OCI-LY1 (cell line): ENCODE data around the gene MAP7.

ENCODE experiments used
- H2AFZ ChIP-seq: fragments of 200-600 bp; sonication (generic), shearing (Covaris generic); 2 replicates; pipeline ENCODE4 v1.6.0; 2014; ENCODE audit warnings: antibody characterized with exemption, mild to moderate bottlenecking, low read length
- H3F3A ChIP-seq: fragments of 200-600 bp; sonication (generic), shearing (Covaris generic); 2 replicates; pipeline ENCODE4 v1.6.0; 2014; ENCODE audit warnings: mild to moderate bottlenecking, antibody characterized with exemption, low read length, moderate library complexity; ENCODE audit not compliant: insufficient read depth
- H3K27ac ChIP-seq: fragments of 200-600 bp; sonication (generic); 2 replicates; pipeline ENCODE4 v1.5.1; 2014; ENCODE audit warnings: low read length, mixed run types, mild to moderate bottlenecking, low read depth; ENCODE audit not compliant: poor library complexity, severe bottlenecking
- H3K27me3 ChIP-seq: fragments of 200-600 bp; sonication (generic); 2 replicates; pipeline ENCODE4 v1.6.0; 2014; ENCODE audit warnings: antibody characterized with exemption, mild to moderate bottlenecking, low read length, moderate library complexity; ENCODE audit not compliant: insufficient read depth
- H3K36me3 ChIP-seq: fragments of 200-600 bp; sonication (generic); 2 replicates; pipeline ENCODE4 v1.6.1; 2014; ENCODE audit warnings: mild to moderate bottlenecking, antibody characterized with exemption, low read length, moderate library complexity, mixed read lengths; ENCODE audit not compliant: insufficient read depth
- H3K4me1 ChIP-seq: fragments of 200-600 bp; sonication (generic); 2 replicates; pipeline ENCODE4 v1.5.1; 2014; ENCODE audit warnings: mild to moderate bottlenecking, low read length, moderate library complexity; ENCODE audit not compliant: insufficient read depth, severe bottlenecking
- H3K4me2 ChIP-seq: fragments of 200-600 bp; sonication (generic), shearing (Covaris generic); 2 replicates; pipeline ENCODE4 v1.6.1; 2014; ENCODE audit warnings: low read length
- H3K4me3 ChIP-seq: fragments of 200-600 bp; sonication (generic); 2 replicates; pipeline ENCODE4 v1.5.1; 2014; ENCODE audit warnings: low read length, low read depth, mild to moderate bottlenecking, mixed read lengths; ENCODE audit not compliant: poor library complexity, severe bottlenecking
- H3K79me2 ChIP-seq: fragments of 200-600 bp; shearing (Covaris generic); 2 replicates; pipeline ENCODE4 v1.6.1; 2016; ENCODE audit warnings: mixed run types, low read length, mixed read lengths; ENCODE audit not compliant: insufficient read depth
- H3K9ac ChIP-seq: fragments of 200-600 bp; sonication (generic), shearing (Covaris generic); 2 replicates; pipeline ENCODE4 v1.6.1; 2014; ENCODE audit warnings: mild to moderate bottlenecking, low read length, mixed read lengths
- H3K9me2 ChIP-seq: fragments of 200-600 bp; sonication (generic), shearing (Covaris generic); 2 replicates; pipeline ENCODE4 v1.6.1; 2014; ENCODE audit warnings: low read depth, mild to moderate bottlenecking, low read length, mixed read lengths
- H3K9me3 ChIP-seq: fragments of 200-600 bp; shearing (Covaris generic); 2 replicates; pipeline ENCODE4 v1.6.1; 2014; ENCODE audit warnings: low read length, mixed read lengths
- H4K20me1 ChIP-seq: fragments of 200-600 bp; sonication (generic), shearing (Covaris generic); 2 replicates; pipeline ENCODE4 v1.6.0; 2016; ENCODE audit warnings: mild to moderate bottlenecking, low read length; ENCODE audit not compliant: insufficient read depth
- CTCF ChIP-seq: fragments of 200-600 bp; sonication (generic), shearing (Covaris generic); IDR thresholded peaks from 2 replicates; pipeline ENCODE4 v1.5.1; 2017; ENCODE audit warnings: mild to moderate bottlenecking, antibody characterized with exemption, low read length, moderate library complexity, mixed read lengths
- EZH2 ChIP-seq: fragments of 200-600 bp; sonication (generic), shearing (Covaris generic); IDR thresholded peaks from 2 replicates; pipeline ENCODE4 v1.8.0; 2017; ENCODE audit warnings: borderline replicate concordance, mixed run types, mild to moderate bottlenecking, antibody characterized with exemption, low read length, moderate library complexity, mixed read lengths

Gene MAP7

DNA sequence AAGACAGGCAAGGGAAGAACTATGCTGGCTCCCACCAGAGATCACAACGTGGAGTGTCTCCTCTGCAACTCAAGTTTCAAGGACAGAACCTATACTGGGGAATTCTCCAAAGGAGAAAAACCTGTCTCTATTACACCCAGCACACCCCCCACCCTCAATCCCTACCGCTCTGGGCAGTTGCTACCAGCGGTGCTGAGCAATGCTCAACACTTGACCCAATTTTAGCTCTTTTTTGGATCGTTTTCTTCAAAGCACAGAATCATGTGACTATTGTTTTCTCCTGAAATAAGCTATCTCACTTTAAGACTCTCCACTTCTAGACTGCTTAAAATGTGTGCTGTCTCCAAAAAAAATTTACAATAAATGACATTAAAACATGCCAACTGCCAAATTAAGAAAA lies 23.3 kb downstream of the MAP7 start:
- H3K27ac ChIP-seq, result no peak overlapping the region
- no peaks in the 10 kb centered on the region for H3K79me2 ChIP-seq
- H3K27me3 ChIP-seq, result no peaks in the 10 kb centered on the region
- H4K20me1 ChIP-seq, result no peaks in the 10 kb centered on the region
- no peak overlapping the region for H3K4me3 ChIP-seq
- no peaks in the 10 kb centered on the region for H3K36me3 ChIP-seq
- no peaks in the 10 kb centered on the region for H3K4me1 ChIP-seq
- no peaks in the 10 kb centered on the region for H3F3A ChIP-seq
- H3K9ac ChIP-seq, result no peak overlapping the region
- TF ChIP-seq EZH2, result no peak
- TF ChIP-seq CTCF, result no peak
- H3K9me3 ChIP-seq, result no peaks in the 10 kb centered on the region
- H3K9me2 ChIP-seq, result no peaks in the 10 kb centered on the region
- H2AFZ ChIP-seq, result no peak overlapping the region
- no peak overlapping the region for H3K4me2 ChIP-seq

DNA sequence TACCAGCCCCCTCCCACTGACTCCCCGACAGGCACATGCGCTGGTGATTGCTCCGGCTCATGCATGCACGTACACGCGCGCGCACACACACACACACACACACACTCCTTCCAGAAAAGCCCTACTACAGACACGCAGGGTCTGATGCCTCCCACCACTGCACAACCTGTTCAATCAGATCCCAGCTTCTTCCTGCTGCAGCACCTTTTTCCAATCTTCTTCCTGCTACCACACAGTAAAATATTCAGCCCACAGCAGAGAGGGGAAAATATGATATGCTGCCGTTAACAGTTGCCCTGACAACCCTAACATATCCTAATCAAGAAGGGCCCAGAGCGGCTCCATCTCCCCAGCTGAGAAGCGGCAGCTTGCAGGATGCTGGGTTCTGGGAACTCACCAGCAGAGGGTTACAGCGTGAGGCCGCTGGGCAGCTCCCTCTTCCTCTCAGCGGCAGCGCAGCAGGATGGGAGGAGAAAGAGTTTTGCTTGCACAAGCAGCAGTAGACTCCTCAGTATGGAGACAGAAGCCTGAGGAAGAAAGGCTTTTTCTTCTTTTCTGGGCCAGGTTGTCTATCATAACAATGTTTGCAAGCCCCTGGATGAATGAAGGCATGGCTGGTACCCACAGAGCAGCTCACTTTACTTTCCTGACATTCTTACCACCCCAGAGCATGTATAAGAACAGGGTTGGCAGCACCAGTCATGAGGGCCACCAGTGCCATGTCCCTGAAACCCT lies 23.9 kb downstream of the MAP7 start:
- no peak overlapping the region for H3K4me2 ChIP-seq
- H3K79me2 ChIP-seq, result no peaks in the 10 kb centered on the region
- no peaks in the 10 kb centered on the region for H3K4me1 ChIP-seq
- no peak overlapping the region for H2AFZ ChIP-seq
- no peaks in the 10 kb centered on the region for H3K36me3 ChIP-seq
- H3K9ac ChIP-seq, result no peak overlapping the region
- H4K20me1 ChIP-seq, result no peaks in the 10 kb centered on the region
- no peaks in the 10 kb centered on the region for H3K9me3 ChIP-seq
- TF ChIP-seq EZH2 (no peak), CTCF (no peak)
- H3F3A ChIP-seq, result no peaks in the 10 kb centered on the region
- H3K4me3 ChIP-seq, result no peak overlapping the region
- H3K27ac ChIP-seq, result no peak overlapping the region
- H3K27me3 ChIP-seq, result no peaks in the 10 kb centered on the region
- H3K9me2 ChIP-seq, result no peaks in the 10 kb centered on the region

DNA sequence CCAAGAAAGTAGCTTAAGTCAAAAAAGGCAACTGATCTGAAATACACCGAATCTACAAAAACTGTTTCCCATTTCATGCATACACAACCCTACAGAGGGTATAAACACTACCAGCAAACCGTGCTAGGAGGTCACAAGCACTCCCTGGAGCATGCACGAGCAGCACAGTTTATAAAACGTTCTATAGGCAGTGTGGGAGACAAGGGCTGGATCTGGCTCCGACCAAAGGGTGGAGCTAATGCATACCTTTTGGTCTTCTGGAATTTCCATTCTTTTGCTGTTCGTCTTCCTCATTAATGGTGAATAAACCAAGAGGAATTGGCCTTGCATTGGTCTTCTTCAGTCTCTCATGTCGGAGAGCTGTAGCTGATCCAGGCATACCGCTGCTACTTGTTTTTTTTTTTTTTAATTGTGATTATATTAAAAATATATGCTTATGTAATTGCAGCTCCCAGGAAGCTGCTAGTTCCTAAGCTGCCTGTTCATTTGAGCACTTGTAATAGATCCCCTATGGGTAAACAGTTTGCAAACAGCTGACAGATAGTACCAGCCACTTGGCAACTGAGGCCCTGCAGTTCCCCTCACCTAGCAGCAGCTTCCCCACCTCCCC lies 24.5 kb downstream of the MAP7 start:
- Histone ChIP-seq H3K36me3 (no peaks in the 10 kb centered on the region), H3K4me3 (no peak overlapping the region), H3K9me2 (no peaks in the 10 kb centered on the region), H4K20me1 (no peaks in the 10 kb centered on the region), H3F3A (no peaks in the 10 kb centered on the region), H3K27ac (no peak overlapping the region), H3K27me3 (no peaks in the 10 kb centered on the region), H3K79me2 (no peaks in the 10 kb centered on the region), H3K4me2 (no peak overlapping the region), H3K9me3 (no peaks in the 10 kb centered on the region), H2AFZ (no peak overlapping the region), H3K4me1 (no peaks in the 10 kb centered on the region), H3K9ac (no peak overlapping the region)
- TF ChIP-seq EZH2, result no peak
- TF ChIP-seq CTCF, result no peak
